HL-60 (cell line): ENCODE measurements around the gene KDM2B.

Experiments used
- DNase-seq, 2 experiments: peaks; one replicate each; pipeline ENCODE4 v3.0.0-alpha.2; 2010 to 2020; ENCODE audit warnings: low read depth in 1 of 2, low spot score in 1 of 2
- H3K27ac ChIP-seq: fragments of 250-450 bp; sonication (Bioruptor Pico); replicated peaks from 2 replicates; pipeline ENCODE4 v1.5.1; 2020; ENCODE audit warnings: mild to moderate bottlenecking, moderate library complexity
- H3K27me3 ChIP-seq: fragments of 250-450 bp; sonication (Bioruptor Pico); 2 replicates; pipeline ENCODE4 v1.5.1; 2021; ENCODE audit warnings: mild to moderate bottlenecking, moderate library complexity; ENCODE audit not compliant: insufficient read depth, poor library complexity, severe bottlenecking
- H3K4me3 ChIP-seq: replicated peaks from 2 replicates; pipeline ENCODE4 v1.5.1; 2011; ENCODE audit warnings: mild to moderate bottlenecking, control low read depth, low read length; ENCODE audit not compliant: insufficient read depth
- GABPA ChIP-seq: IDR thresholded peaks from 2 replicates; pipeline ENCODE4 v1.6.1; 2012; ENCODE audit warnings: low read depth
- POLR2AphosphoS5 ChIP-seq: IDR thresholded peaks from 2 replicates; pipeline ENCODE4 v1.6.1; 2012; ENCODE audit warnings: low read depth
- SPI1 ChIP-seq: IDR thresholded peaks from 2 replicates; pipeline ENCODE4 v1.6.1; 2012; ENCODE audit warnings: low read depth, mild to moderate bottlenecking, borderline replicate concordance
- TF ChIP-seq, protein P1 (sequence below): IDR thresholded peaks from 2 replicates; pipeline ENCODE4 v1.6.1; 2012; ENCODE audit warnings: low read depth; ENCODE audit not compliant: insufficient replicate concordance
- TF ChIP-seq, protein P2 (sequence below): IDR thresholded peaks from one replicate; pipeline ENCODE4 v1.5.1; 2011; ENCODE audit warnings: low read length, control low read depth, inconsistent platforms; ENCODE audit not compliant: insufficient read depth

Gene KDM2B

DNA sequence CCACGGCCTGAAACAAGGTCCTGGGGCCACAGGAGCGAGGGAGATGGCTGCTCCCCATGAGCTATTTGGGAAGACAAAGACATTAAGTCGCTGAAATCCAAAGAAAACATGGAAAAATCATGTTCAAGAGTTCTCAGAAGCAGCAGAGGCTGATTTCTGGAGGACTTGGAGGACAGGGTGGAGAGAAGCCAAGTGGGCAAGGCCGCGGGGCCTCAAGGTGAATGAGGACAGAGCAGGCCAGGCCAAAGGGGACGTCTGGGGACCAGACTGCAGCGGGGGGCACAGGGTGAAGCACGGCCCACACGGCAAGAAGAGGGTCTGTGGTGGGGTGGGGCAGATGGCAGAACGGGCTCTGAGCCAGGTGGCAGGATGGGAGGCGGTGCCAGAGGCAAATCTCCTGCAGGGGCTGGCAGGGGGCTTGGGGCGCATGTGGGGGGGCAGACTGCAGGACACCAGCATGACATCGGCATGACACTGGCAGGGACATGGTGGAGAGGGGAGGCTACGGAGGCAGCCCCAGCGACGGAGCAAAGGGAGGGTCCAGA is 132.0 kb downstream of the KDM2B start:
- TF ChIP-seq GABPA, result no peak
- TF ChIP-seq, protein P1, sequence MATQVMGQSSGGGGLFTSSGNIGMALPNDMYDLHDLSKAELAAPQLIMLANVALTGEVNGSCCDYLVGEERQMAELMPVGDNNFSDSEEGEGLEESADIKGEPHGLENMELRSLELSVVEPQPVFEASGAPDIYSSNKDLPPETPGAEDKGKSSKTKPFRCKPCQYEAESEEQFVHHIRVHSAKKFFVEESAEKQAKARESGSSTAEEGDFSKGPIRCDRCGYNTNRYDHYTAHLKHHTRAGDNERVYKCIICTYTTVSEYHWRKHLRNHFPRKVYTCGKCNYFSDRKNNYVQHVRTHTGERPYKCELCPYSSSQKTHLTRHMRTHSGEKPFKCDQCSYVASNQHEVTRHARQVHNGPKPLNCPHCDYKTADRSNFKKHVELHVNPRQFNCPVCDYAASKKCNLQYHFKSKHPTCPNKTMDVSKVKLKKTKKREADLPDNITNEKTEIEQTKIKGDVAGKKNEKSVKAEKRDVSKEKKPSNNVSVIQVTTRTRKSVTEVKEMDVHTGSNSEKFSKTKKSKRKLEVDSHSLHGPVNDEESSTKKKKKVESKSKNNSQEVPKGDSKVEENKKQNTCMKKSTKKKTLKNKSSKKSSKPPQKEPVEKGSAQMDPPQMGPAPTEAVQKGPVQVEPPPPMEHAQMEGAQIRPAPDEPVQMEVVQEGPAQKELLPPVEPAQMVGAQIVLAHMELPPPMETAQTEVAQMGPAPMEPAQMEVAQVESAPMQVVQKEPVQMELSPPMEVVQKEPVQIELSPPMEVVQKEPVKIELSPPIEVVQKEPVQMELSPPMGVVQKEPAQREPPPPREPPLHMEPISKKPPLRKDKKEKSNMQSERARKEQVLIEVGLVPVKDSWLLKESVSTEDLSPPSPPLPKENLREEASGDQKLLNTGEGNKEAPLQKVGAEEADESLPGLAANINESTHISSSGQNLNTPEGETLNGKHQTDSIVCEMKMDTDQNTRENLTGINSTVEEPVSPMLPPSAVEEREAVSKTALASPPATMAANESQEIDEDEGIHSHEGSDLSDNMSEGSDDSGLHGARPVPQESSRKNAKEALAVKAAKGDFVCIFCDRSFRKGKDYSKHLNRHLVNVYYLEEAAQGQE, result no peak
- TF ChIP-seq, protein P2, sequence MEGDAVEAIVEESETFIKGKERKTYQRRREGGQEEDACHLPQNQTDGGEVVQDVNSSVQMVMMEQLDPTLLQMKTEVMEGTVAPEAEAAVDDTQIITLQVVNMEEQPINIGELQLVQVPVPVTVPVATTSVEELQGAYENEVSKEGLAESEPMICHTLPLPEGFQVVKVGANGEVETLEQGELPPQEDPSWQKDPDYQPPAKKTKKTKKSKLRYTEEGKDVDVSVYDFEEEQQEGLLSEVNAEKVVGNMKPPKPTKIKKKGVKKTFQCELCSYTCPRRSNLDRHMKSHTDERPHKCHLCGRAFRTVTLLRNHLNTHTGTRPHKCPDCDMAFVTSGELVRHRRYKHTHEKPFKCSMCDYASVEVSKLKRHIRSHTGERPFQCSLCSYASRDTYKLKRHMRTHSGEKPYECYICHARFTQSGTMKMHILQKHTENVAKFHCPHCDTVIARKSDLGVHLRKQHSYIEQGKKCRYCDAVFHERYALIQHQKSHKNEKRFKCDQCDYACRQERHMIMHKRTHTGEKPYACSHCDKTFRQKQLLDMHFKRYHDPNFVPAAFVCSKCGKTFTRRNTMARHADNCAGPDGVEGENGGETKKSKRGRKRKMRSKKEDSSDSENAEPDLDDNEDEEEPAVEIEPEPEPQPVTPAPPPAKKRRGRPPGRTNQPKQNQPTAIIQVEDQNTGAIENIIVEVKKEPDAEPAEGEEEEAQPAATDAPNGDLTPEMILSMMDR, result no peak
- no peak for TF ChIP-seq SPI1
- no peak for TF ChIP-seq POLR2AphosphoS5
- H3K4me3 ChIP-seq, result no peak overlapping the region
- no peaks in the 10 kb centered on the region for H3K27me3 ChIP-seq
- H3K27ac ChIP-seq, result no peak overlapping the region
- no peak for DNase-seq

DNA sequence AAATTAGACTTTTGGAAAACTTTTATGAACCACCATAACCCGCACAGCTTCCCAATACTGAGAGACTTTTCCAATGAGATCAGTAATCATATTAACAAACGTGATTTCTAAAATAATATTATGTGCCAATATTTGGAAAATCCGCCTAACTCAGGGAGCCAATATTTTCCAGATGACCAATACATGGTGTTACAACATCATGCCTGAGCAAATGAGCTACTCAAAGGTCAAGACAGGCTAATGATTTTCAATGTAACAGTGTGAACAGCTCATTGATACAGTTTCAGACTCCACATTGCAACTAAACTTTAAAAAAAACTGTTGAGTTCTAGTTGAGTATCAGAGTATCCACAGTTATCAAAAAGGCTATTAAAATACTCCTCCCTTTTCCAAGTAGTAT is 134.1 kb downstream of the KDM2B start:
- TF ChIP-seq, protein P2, result no peak
- TF ChIP-seq GABPA (no peak), POLR2AphosphoS5 (no peak)
- TF ChIP-seq, protein P1, result no peak

DNA sequence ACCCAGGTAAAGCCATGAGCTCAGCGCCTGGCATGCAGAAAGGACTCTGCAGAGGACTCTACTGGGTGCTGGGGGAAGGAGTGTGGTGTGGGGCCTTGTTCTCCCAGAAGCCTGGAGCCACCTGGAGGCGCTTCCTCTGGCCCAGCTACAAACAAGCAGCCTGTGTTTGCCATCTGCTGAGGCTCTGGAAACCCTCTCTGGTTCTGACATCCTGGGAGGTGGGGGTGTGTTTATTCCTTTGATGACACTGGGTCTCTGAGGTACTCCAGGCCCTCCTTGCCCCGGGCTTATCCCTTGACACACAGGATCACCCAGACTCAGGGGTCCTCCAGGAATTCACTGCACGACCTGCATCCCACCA is 136.0 kb downstream of the KDM2B start:
- Histone ChIP-seq H3K4me3 (no peak overlapping the region), H3K27me3 (no peaks in the 10 kb centered on the region), H3K27ac (no peak overlapping the region)
- TF ChIP-seq, protein P2, result no peak
- TF ChIP-seq GABPA (no peak), POLR2AphosphoS5 (no peak), SPI1 (no peak)
- TF ChIP-seq, protein P1, result no peak
- DNase-seq, result no peak

More for the DNA sequence above, 134.1 kb downstream of the KDM2B start:
- H3K27me3 ChIP-seq, result no peaks in the 10 kb centered on the region
- no peak for DNase-seq
- H3K27ac ChIP-seq, result no peak overlapping the region
- H3K4me3 ChIP-seq, result no peak overlapping the region
